ENCODE results near the gene CD101.

Gene CD101

GRCh38 chr1:117054068-117054467 lies 52.5 kb downstream of the CD101 start:
- DNase-seq (ENCODE audit: low read depth): no peak

- no peak for DNase-seq (ENCODE audit: low read depth)
Observed at GRCh38 chr1:117058810-117059209, 57.2 kb downstream of the CD101 start.

- DNase-seq (ENCODE audit: low read depth): peak; percentile 25
Observed at GRCh38 chr1:117059334-117059677, 57.7 kb downstream of the CD101 start.

GRCh38 chr1:117059678-117060440 lies 58.3 kb downstream of the CD101 start, which contains the start of gene TTF2:
Gene TTF2, plus strand, starts transcription at chr1:117060326. Its CDS starts 21 bp downstream, at chr1:117060347.
- DNase-seq (ENCODE audit: low read depth): peak; percentile 95

- DNase-seq (ENCODE audit: low read depth): no peak
Observed at GRCh38 chr1:117060441-117061317, 59.1 kb downstream of the CD101 start.

GRCh38 chr1:117061986-117062415 lies 60.4 kb downstream of the CD101 start:
- DNase-seq (ENCODE audit: low read depth): no peak

GRCh38 chr1:117066367-117066766 lies 64.8 kb downstream of the CD101 start:
- DNase-seq (ENCODE audit: low read depth): no peak

- no peak for DNase-seq (ENCODE audit: low read depth)
Observed at GRCh38 chr1:117067533-117068370, 66.2 kb downstream of the CD101 start.

GRCh38 chr1:117068580-117068979 lies 67.0 kb downstream of the CD101 start:
- no peak for DNase-seq (ENCODE audit: low read depth)

GRCh38 chr1:117069220-117069844 lies 67.8 kb downstream of the CD101 start:
- no peak for DNase-seq (ENCODE audit: low read depth)

- no peak for DNase-seq (ENCODE audit: low read depth)
Observed at GRCh38 chr1:117070124-117070523, 68.6 kb downstream of the CD101 start.

GRCh38 chr1:117076648-117077047 lies 75.1 kb downstream of the CD101 start:
- no peak for DNase-seq (ENCODE audit: low read depth)

GRCh38 chr1:117077267-117077666 lies 75.7 kb downstream of the CD101 start:
- no peak for DNase-seq (ENCODE audit: low read depth)

- no peak for DNase-seq (ENCODE audit: low read depth)
Observed at GRCh38 chr1:117079737-117080136, 78.2 kb downstream of the CD101 start.

- DNase-seq (ENCODE audit: low read depth): no peak
Observed at GRCh38 chr1:117084231-117084630, 82.7 kb downstream of the CD101 start.

All from stimulated activated CD8-positive, alpha-beta memory T cell treated with anti-CD3 and anti-CD28 coated beads, Interleukin-15, amount 100 ng/mL, for 1 hour (primary cell).